ENCODE results near the gene ACTG2. TPM values are rescaled to one million over a fixed set of nuclear protein-coding genes. Genes with fewer than 3 reads are reported as not detected.

The ACTG2 gene
- total RNA-seq, 1 experiment from 2014 or later, result 1.5 TPM

GRCh38 chr2:73862987-73863386 lies 29.8 kb upstream of the ACTG2 start:
- Histone ChIP-seq H2BK5ac (ENCODE audit: insufficient read length, low read length) (no peak overlapping the region), H2BK15ac (ENCODE audit: low read depth, low read length) (no peak overlapping the region), H2AK5ac (ENCODE audit: insufficient read length, low read length) (no peak overlapping the region), H3K79me1 (ENCODE audit: insufficient read depth, low read depth, low read length, poor library complexity, severe bottlenecking) (no peaks in the 10 kb centered on the region), H3K23ac (ENCODE audit: insufficient read length, low read depth, low read length) (no peak overlapping the region), H3K9me3 (ENCODE audit: control insufficient read depth, low read depth, low read length) (no peaks in the 10 kb centered on the region), H4K5ac (ENCODE audit: insufficient read length, low read depth, low read length) (no peak overlapping the region), H3K79me2 (ENCODE audit: insufficient read depth, low read length) (no peaks in the 10 kb centered on the region), H4K8ac (replicated peaks; ENCODE audit: insufficient read length, low read depth, low read length) (no peak overlapping the region), H3K23me2 (ENCODE audit: insufficient read length, low read depth, low read length, poor library complexity, severe bottlenecking) (no peaks in the 10 kb centered on the region), H3K27me3 (ENCODE audit: insufficient read depth, low read length) (no peaks in the 10 kb centered on the region), H2BK12ac (ENCODE audit: insufficient read length, low read depth, low read length) (no peak overlapping the region), H3K9ac (ENCODE audit: extremely low read depth, insufficient read length, low read length) (no peak overlapping the region), H2BK120ac (ENCODE audit: low read depth, low read length, poor library complexity, severe bottlenecking) (no peak overlapping the region), H4K20me1 (ENCODE audit: control insufficient read depth, insufficient read depth, insufficient read length) (no peaks in the 10 kb centered on the region), H3T11ph (ENCODE audit: low read length) (no peak overlapping the region), H2AFZ (ENCODE audit: low read length) (no peak overlapping the region), H3K18ac (ENCODE audit: insufficient read length, low read depth, low read length) (no peak overlapping the region), H3K4me2 (ENCODE audit: insufficient read depth, insufficient read length, low read length) (no peak overlapping the region), H3K27ac (ENCODE audit: insufficient read length, low read depth, low read length) (no peak overlapping the region), H3K56ac (ENCODE audit: insufficient read length, low read depth, low read length) (no peak overlapping the region), H2BK20ac (ENCODE audit: low read depth, low read length, poor library complexity, severe bottlenecking) (no peak overlapping the region), H4K91ac (ENCODE audit: insufficient read length, low read depth, low read length) (no peak overlapping the region), H3K4ac (ENCODE audit: low read depth, low read length) (no peak overlapping the region), H3K4me1 (ENCODE audit: insufficient read depth, low read length) (no peaks in the 10 kb centered on the region), H3K14ac (ENCODE audit: insufficient read depth, low read length) (no peak overlapping the region)
- Mint-ChIP-seq H3K9me3 (no peaks in the 10 kb centered on the region), H3K4me1 (no peaks in the 10 kb centered on the region), H3K4me3 (no peak overlapping the region), H3K27ac (no peak overlapping the region; a peak in 1 of 7 replicates), H3K27me3 (ENCODE audit: low read depth) (no peaks in the 10 kb centered on the region), H3K36me3 (ENCODE audit: insufficient read depth in 1 of 3, low read depth in 3 of 3) (peaks cover 25 to 66% (median 55%) of the 10 kb centered on the region in 3 experiments; a peak in 6 of 7 replicates)
- DNase-seq, result no peak
- TF ChIP-seq CTCF (conservative IDR thresholded peaks at IDR 0.05), result no peak
- WGBS (ENCODE audit: extremely low coverage, insufficient read length, low lambda C conversion rate), result no CpG with 5 or more reads among the region's 2 CpGs

Measured in H9 (cell line).